Endothelial cell of umbilical vein (primary cell): ENCODE results near the gene SHISA3. TPM values are rescaled to one million over a fixed set of nuclear protein-coding genes. Genes with fewer than 3 reads are reported as not detected.

Source experiments
- BruUV-seq: library from RNA; stranded (reverse); fragments of 400-500 nt; replicated peaks from 2 replicates; lab custom pipeline; 2021; lab: Mats Ljungman, UMichigan
- CTCF ChIA-PET: fragments of 300-600, 350-600 bp; sonication (Branson Sonifier 250); formaldehyde crosslinking; loops from one replicate; lab custom pipeline; 2021; ENCODE audit warnings: antibody characterized with exemption, inconsistent platforms; lab: Charles Lee
- POLR2A ChIA-PET: fragments of 300-600, 350-600 bp; sonication (Branson Sonifier 250); formaldehyde crosslinking; loops from one replicate; lab custom pipeline; 2021; ENCODE audit warnings: antibody characterized with exemption, inconsistent platforms; lab: Charles Lee
- DNase-seq: peaks from one replicate; pipeline ENCODE4 v3.0.0-alpha.2; 2011; ENCODE audit warnings: low read depth, low spot score
- FAIRE-seq: peaks from 2 replicates; lab custom pipeline; 2011; peaks lifted over from hg19 to GRCh38; lab: Jason Lieb, UNC
- H2AFZ ChIP-seq: 2 replicates; pipeline ENCODE4 v1.6.0; 2012; ENCODE audit warnings: low read depth, low read length, control low read depth, inconsistent platforms
- H3K27ac ChIP-seq: 2 replicates; pipeline ENCODE4 v1.5.1; 2011; ENCODE audit warnings: low read depth, mild to moderate bottlenecking, control low read depth, low read length, moderate library complexity; ENCODE audit not compliant: insufficient read depth
- H3K27me3 ChIP-seq, 2 experiments: 2 replicates each; pipeline versions ENCODE4 v1.6.0 to v1.6.1; 2011; ENCODE audit warnings: low read length in 2 of 2, mixed read lengths in 1 of 2; ENCODE audit not compliant: control insufficient read depth in 2 of 2, insufficient read depth in 2 of 2
- H3K36me3 ChIP-seq, 2 experiments: 2 replicates in 1 of 2; 3 replicates in 1 of 2; pipeline ENCODE4 v1.5.1; 2011; ENCODE audit warnings: low read length in 2 of 2, mild to moderate bottlenecking in 1 of 2, moderate library complexity in 1 of 2; ENCODE audit not compliant: control insufficient read depth in 2 of 2, insufficient read depth in 2 of 2; ENCODE audit errors: extremely low read depth in 1 of 2
- H3K4me1 ChIP-seq: 3 replicates; pipeline ENCODE4 v1.5.1; 2011; ENCODE audit warnings: mild to moderate bottlenecking, low read length; ENCODE audit not compliant: control insufficient read depth, insufficient read depth; ENCODE audit errors: extremely low read depth
- H3K4me2 ChIP-seq: 2 replicates; pipeline ENCODE4 v1.6.1; 2011; ENCODE audit warnings: low read length, control low read depth, mixed read lengths; ENCODE audit not compliant: insufficient read depth
- H3K4me3 ChIP-seq, 3 experiments: fragments of 200-600 bp in 1 of 3; sonication (generic), shearing (Covaris generic) in 1 of 3; replicated peaks in 1 of 3; 2 replicates each; pipeline ENCODE4 v1.5.1; 2011 to 2016; ENCODE audit warnings: control low read depth in 3 of 3, low read length in 3 of 3, mild to moderate bottlenecking in 2 of 3, inconsistent platforms in 1 of 3, low read depth in 1 of 3, moderate library complexity in 1 of 3; ENCODE audit not compliant: insufficient read depth in 1 of 3
- H3K79me2 ChIP-seq: 2 replicates; pipeline ENCODE4 v1.6.0; 2012; ENCODE audit warnings: low read length, inconsistent platforms; ENCODE audit not compliant: control insufficient read depth, insufficient read depth
- H3K9ac ChIP-seq: replicated peaks from 2 replicates; pipeline ENCODE3; 2011; ENCODE audit warnings: low read length, control low read depth; ENCODE audit not compliant: insufficient read depth; ENCODE audit errors: extremely low read depth
- H3K9me1 ChIP-seq: replicated peaks from 3 replicates; pipeline ENCODE4 v1.6.0; 2011; ENCODE audit warnings: mild to moderate bottlenecking, low read length; ENCODE audit not compliant: control insufficient read depth, insufficient read depth; ENCODE audit errors: extremely low read depth
- H3K9me3 ChIP-seq: replicated peaks from 2 replicates; pipeline ENCODE4 v1.5.1; 2012; ENCODE audit warnings: low read length, inconsistent platforms; ENCODE audit not compliant: control insufficient read depth, insufficient read depth
- H4K20me1 ChIP-seq: replicated peaks from 2 replicates; pipeline ENCODE3; 2011; ENCODE audit warnings: mild to moderate bottlenecking, low read length; ENCODE audit not compliant: control insufficient read depth, insufficient read depth; ENCODE audit errors: extremely low read depth
- CTCF ChIP-seq, 2 donors: IDR thresholded peaks; 1 replicate in 1 of 2; 2 replicates in 1 of 2; pipeline ENCODE4 v1.5.1; 2011; ENCODE audit warnings: low read length in 2 of 2, mild to moderate bottlenecking in 2 of 2, moderate library complexity in 2 of 2, control low read depth in 1 of 2, inconsistent platforms in 1 of 2, low read depth in 1 of 2; ENCODE audit not compliant: insufficient read depth in 1 of 2; ENCODE audit errors: extremely low read depth in 1 of 2
- EZH2 ChIP-seq: IDR thresholded peaks from 2 replicates; pipeline ENCODE4 v1.6.1; 2012; ENCODE audit warnings: borderline replicate concordance, low read depth, mild to moderate bottlenecking, moderate library complexity, low read length, inconsistent platforms; ENCODE audit not compliant: severe bottlenecking
- FOS ChIP-seq: IDR thresholded peaks from 2 replicates; pipeline ENCODE4 v1.6.1; 2011; ENCODE audit warnings: mild to moderate bottlenecking, low read length, moderate library complexity, borderline replicate concordance; ENCODE audit not compliant: insufficient read depth
- GATA2 ChIP-seq: IDR thresholded peaks from 2 replicates; pipeline ENCODE4 v1.7.0; 2011; ENCODE audit warnings: low read depth, mild to moderate bottlenecking, moderate library complexity, mixed read lengths, low read length; ENCODE audit not compliant: insufficient read length, insufficient read depth
- JUN ChIP-seq: IDR thresholded peaks from 2 replicates; pipeline ENCODE4 v1.6.1; 2011; ENCODE audit warnings: borderline replicate concordance, low read depth; ENCODE audit not compliant: insufficient read length, insufficient read depth
- MAX ChIP-seq: IDR thresholded peaks from 2 replicates; pipeline ENCODE4 v1.6.1; 2011; ENCODE audit not compliant: insufficient read depth, insufficient read length
- MYC ChIP-seq: IDR thresholded peaks from one replicate; pipeline ENCODE4 v1.6.1; 2011; ENCODE audit warnings: mild to moderate bottlenecking, low read depth, low read length
- POLR2A ChIP-seq: IDR thresholded peaks from 2 replicates; pipeline ENCODE4 v1.6.1; 2012; ENCODE audit warnings: low read depth, mild to moderate bottlenecking, control low read depth, low read length
- POLR2AphosphoS5 ChIP-seq: IDR thresholded peaks from 2 replicates; pipeline ENCODE4 v1.6.1; 2012; ENCODE audit warnings: low read depth, mild to moderate bottlenecking, control low read depth, low read length, moderate library complexity; ENCODE audit not compliant: insufficient read depth
- dilution Hi-C: fragments of 300-500 bp; cut with MboI; formaldehyde crosslinking; loops from one replicate; pipeline ENCODE4 v1.15.0; 2019; ENCODE audit warnings: low sequenced_read_pairs; ENCODE audit not compliant: extremely low pct_ligation_motif_present
- intact Hi-C: fragments of 100-400 bp; cut with micrococcal nuclease; formaldehyde crosslinking; loops from one replicate; pipeline ENCODE4 v1.10.0; 2022
- polyA plus RNA-seq, 4 experiments: library from polyadenylated mRNA; depleted of rRNA in 3 of 4; stranded (reverse) in 3 of 4; unstranded in 1 of 4; fragments of >200 nt; gene quantifications; 2 replicates each; pipeline versions ENCODE4 v1.2.1 to v1.2.3, GENCODE V29; 2011 to 2012; ENCODE audit warnings: missing spikeins in 1 of 4
- total RNA-seq: library from RNA; stranded (reverse); gene quantifications from 2 replicates; pipeline ENCODE4 v1.2.3, GENCODE V29; 2021

Gene SHISA3
- total and polyA plus RNA-seq, 2 donors (not counting 3 experiments of a cell fraction or from before 2014, with no cell fraction given) = 12.0 to 16.6 TPM

- no peaks in the 10 kb centered on the region for H3K79me2 ChIP-seq
- DNase-seq = no peak
- intact Hi-C loops = loop anchor here (5.0 kb wide), 1 partner anchor 61 kb away; no protein-coding TSS in a partner anchor
Measured at GRCh38 chr4:42363614-42364013, 33.7 kb upstream of the SHISA3 start.

More at GRCh38 chr4:42363614-42364013, 33.7 kb upstream of the SHISA3 start:
- Histone ChIP-seq H3K9ac (no peak overlapping the region), H3K36me3 (no peaks in the 10 kb centered on the region), H3K4me3 (no peak overlapping the region), H3K4me1 (no peaks in the 10 kb centered on the region), H4K20me1 (no peaks in the 10 kb centered on the region), H3K27me3 (peaks cover 0 to 2% of the 10 kb centered on the region in 2 experiments), H2AFZ (no peak overlapping the region), H3K4me2 (no peak overlapping the region), H3K9me1 (no peaks in the 10 kb centered on the region), H3K9me3 (no peaks in the 10 kb centered on the region), H3K27ac (no peak overlapping the region)
- no peak for TF ChIP-seq GATA2
- TF ChIP-seq POLR2A = no peak
- no peak for TF ChIP-seq MYC
- no peak for TF ChIP-seq MAX
- TF ChIP-seq CTCF (IDR thresholded peaks at IDR 0.05; ENCODE audit: extremely low read depth in 1 of 2, insufficient read depth in 1 of 2, low read depth in 1 of 2, low read length in 2 of 2) = no peak
- no peak for TF ChIP-seq FOS
- TF ChIP-seq JUN = no peak
- no peak for TF ChIP-seq POLR2AphosphoS5
- no peak for TF ChIP-seq EZH2
- dilution Hi-C loops = no loop called here
- BruUV-seq = no TSS peak
- ChIA-PET POLR2A (no interaction called here), CTCF (no interaction called here)
- FAIRE-seq = no peak
